ENCODE results near the gene PTOV1.

The PTOV1 gene

DNA sequence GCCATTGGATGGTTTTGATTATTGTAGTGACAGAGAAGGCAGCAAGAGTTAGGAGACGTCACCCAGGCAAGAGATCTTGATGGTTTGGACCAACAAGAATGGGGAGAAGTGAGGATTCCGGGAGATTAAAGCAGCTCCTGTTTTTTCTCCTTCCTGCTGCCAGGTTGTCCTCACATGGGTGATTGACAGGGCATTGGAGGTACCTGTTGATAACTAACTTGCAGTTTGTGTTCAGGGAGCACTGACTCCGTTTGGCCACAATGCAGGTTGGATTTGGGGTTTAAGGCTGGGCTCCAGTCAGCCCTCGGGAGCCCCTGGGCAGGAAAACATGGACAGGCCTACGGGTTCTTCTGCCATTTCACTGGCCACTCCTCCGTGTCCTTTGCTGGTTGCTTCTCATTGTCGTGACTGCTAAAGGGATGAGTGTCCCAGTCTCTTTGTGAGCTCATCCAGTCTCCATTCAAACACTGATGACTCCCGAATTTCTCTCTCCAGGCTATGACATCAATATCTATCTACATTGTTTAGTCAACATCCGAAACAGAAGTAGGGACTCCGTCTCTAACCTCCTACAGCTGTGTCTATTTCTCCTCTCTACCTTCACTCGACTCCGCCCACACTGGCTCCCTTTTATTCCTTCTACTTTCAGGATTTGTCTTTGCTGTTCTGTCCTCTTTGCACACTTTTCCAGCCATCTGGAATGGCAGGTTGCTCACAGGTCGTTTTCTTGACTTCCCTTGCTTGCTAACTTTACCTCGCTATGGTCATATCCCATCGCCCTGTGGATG lies 1.3 kb upstream of the PTOV1 start:
- DNase-seq (ENCODE audit: extremely low spot score) = no peak
- ChIA-PET CTCF (no interaction called here), POLR2A (interaction anchor here (0.9 to 5.2 kb wide), 13 partner anchors 14 to 103 kb away, joined by 3 to 69 read pairs (median 6); partner anchors contain the start of genes AKT1S1, AP2A1, ATF5 and FUZ)
- TF ChIP-seq FOXA1 (IDR thresholded peaks at IDR 0.05) (no peak), BHLHE40 (IDR thresholded peaks at IDR 0.05; ENCODE audit: borderline replicate concordance) (no peak), HDGF (IDR thresholded peaks at IDR 0.05; ENCODE audit: borderline replicate concordance) (no peak), SUZ12 (IDR thresholded peaks at IDR 0.05) (no peak)
- TF ChIP-seq, protein P1, sequence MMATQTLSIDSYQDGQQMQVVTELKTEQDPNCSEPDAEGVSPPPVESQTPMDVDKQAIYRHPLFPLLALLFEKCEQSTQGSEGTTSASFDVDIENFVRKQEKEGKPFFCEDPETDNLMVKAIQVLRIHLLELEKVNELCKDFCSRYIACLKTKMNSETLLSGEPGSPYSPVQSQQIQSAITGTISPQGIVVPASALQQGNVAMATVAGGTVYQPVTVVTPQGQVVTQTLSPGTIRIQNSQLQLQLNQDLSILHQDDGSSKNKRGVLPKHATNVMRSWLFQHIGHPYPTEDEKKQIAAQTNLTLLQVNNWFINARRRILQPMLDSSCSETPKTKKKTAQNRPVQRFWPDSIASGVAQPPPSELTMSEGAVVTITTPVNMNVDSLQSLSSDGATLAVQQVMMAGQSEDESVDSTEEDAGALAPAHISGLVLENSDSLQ (IDR thresholded peaks at IDR 0.05) = peak; percentile 29; the same call in 1 of the 2 replicates

DNA sequence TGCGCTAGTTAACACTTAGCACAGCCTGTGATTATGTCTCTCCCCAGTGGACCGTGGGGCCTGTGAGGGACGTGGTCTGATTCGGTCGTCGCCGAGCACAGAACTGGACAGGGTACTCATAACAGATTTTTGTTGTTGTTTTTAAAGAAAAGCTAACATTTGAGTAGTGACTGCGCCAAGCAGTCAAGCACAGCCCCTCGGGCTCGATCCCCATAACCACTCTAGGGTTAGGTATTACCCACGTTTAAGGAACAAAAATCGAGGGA lies 805 bp upstream of the PTOV1 start:
- POLR2A ChIA-PET = interaction anchor here (0.7 to 5.2 kb wide), 22 partner anchors 9 to 397 kb away, joined by 3 to 69 read pairs (median 4); partner anchors contain the start of genes AKT1S1, ALDH16A1, AP2A1 and ATF5
- CTCF ChIA-PET = interaction anchor here (0.6 to 0.8 kb wide), 2 partner anchors 45 to 159 kb away, joined by 3 read pairs; no protein-coding TSS in a partner anchor
- no peak for DNase-seq (ENCODE audit: extremely low spot score)
- TF ChIP-seq ARNT (IDR thresholded peaks at IDR 0.05) (no peak), LEF1 (IDR thresholded peaks at IDR 0.05; ENCODE audit: borderline replicate concordance) (no peak), FOXM1 (IDR thresholded peaks at IDR 0.05; ENCODE audit: borderline replicate concordance) (no peak), L3MBTL2 (conservative IDR thresholded peaks at IDR 0.05) (no peak), BHLHE40 (IDR thresholded peaks at IDR 0.05; ENCODE audit: borderline replicate concordance) (no peak), ZNF384 (IDR thresholded peaks at IDR 0.05) (no peak), CTBP1 (IDR thresholded peaks at IDR 0.05; ENCODE audit: borderline replicate concordance) (no peak), FOXA1 (IDR thresholded peaks at IDR 0.05) (no peak), HDGF (IDR thresholded peaks at IDR 0.05; ENCODE audit: borderline replicate concordance) (no peak), NFRKB (IDR thresholded peaks at IDR 0.05) (no peak), SP1 (IDR thresholded peaks at IDR 0.05) (no peak), FOXK2 (IDR thresholded peaks at IDR 0.05) (no peak), TARDBP (IDR thresholded peaks at IDR 0.05) (no peak), SUZ12 (IDR thresholded peaks at IDR 0.05) (no peak), ELF4 (IDR thresholded peaks at IDR 0.05) (no peak)
- TF ChIP-seq, protein P1 (IDR thresholded peaks at IDR 0.05) = no peak

GRCh38 chr19:49851456-49852259 lies 699 bp downstream of the PTOV1 start:
- POLR2A ChIA-PET = interaction anchor here (0.8 to 5.2 kb wide), 6 partner anchors 11 to 134 kb away, joined by 3 to 69 read pairs (median 8); partner anchors contain the start of genes AKT1S1, FUZ, PNKP and TBC1D17
- DNase-seq (ENCODE audit: extremely low spot score) = peak; percentile 41
- TF ChIP-seq L3MBTL2 (conservative IDR thresholded peaks at IDR 0.05) (no peak), BHLHE40 (IDR thresholded peaks at IDR 0.05; ENCODE audit: borderline replicate concordance) (no peak), FOXM1 (IDR thresholded peaks at IDR 0.05; ENCODE audit: borderline replicate concordance) (0 out of 2 replicates have a peak, but pooled peaks have one; percentile 0)
- CTCF ChIA-PET = no interaction called here

DNA sequence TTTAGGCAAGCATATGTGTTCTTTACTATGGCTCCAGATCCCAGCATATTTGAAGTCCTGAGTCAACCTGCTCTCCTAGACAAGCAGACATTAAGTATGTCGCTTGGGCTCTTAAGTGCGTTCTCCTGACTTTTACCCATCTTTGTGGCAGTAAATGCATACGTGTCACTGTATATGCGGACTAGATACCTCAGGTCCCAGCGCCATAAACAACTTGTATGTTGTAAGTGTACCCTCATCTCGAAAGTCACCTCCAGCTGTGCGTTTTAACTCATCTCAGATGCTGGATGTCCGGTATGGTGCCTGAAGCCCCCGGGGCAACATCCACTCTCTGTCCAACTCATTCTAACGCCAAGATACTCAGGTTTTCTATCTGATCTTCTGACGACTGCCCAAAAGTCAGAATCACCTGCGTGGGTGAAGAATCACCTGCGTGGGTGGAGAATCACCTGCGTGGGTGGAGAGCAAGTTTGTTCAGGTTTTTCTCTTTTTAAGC lies 1.7 kb downstream of the PTOV1 start:
- DNase-seq (ENCODE audit: extremely low spot score) = no peak
- no peak for TF ChIP-seq FOXM1 (IDR thresholded peaks at IDR 0.05; ENCODE audit: borderline replicate concordance)
- TF ChIP-seq BHLHE40 (IDR thresholded peaks at IDR 0.05; ENCODE audit: borderline replicate concordance) = no peak
- no peak for TF ChIP-seq ARNT (IDR thresholded peaks at IDR 0.05)
- ChIA-PET CTCF (no interaction called here), POLR2A (interaction anchor here (0.8 to 5.2 kb wide), 3 partner anchors 10 to 41 kb away, joined by 4 to 69 read pairs (median 41); partner anchors contain the start of genes FUZ and PNKP)

GRCh38 chr19:49853852-49854377 lies 3.0 kb downstream of the PTOV1 start:
- POLR2A ChIA-PET = interaction anchor here (5.2 kb wide), 1 partner anchor 13 kb away, joined by 69 read pairs; the partner anchor contains the start of gene PNKP
- TF ChIP-seq FOXK2 (IDR thresholded peaks at IDR 0.05) (no peak), ELF4 (IDR thresholded peaks at IDR 0.05) (no peak), L3MBTL2 (conservative IDR thresholded peaks at IDR 0.05) (no peak), FOXM1 (IDR thresholded peaks at IDR 0.05; ENCODE audit: borderline replicate concordance) (no peak), CTBP1 (IDR thresholded peaks at IDR 0.05; ENCODE audit: borderline replicate concordance) (no peak), SP1 (IDR thresholded peaks at IDR 0.05) (no peak), SUZ12 (IDR thresholded peaks at IDR 0.05) (no peak)
- TF ChIP-seq, protein P1 (IDR thresholded peaks at IDR 0.05) = no peak
- no peak for DNase-seq (ENCODE audit: extremely low spot score)
- CTCF ChIA-PET = no interaction called here

Measured in HEK293T (cell line).